Natural killer cell (primary cell): ENCODE data around the gene CHST15. TPM values are rescaled to one million over a fixed set of nuclear protein-coding genes. Genes with fewer than 3 reads are reported as not detected.

ENCODE experiments used
- ATAC-seq, 3 donors: fragments of 150-1000 bp in 2 of 3; fragments of 200-7000 bp in 1 of 3; cut with Tn5 transposase; 1 replicate in 1 of 3; 2 replicates in 2 of 3; pipeline ENCODE4 v1.10.0; 2021; ENCODE audit warnings: mild to moderate bottlenecking in 2 of 3, moderate library complexity in 2 of 3
- DNase-seq, 2 donors: peaks; one replicate each; pipeline versions ENCODE4 v3.0.0 to v3.0.0-alpha.2; 2013 to 2021; ENCODE audit warnings: mixed read lengths in 1 of 2
- H3K27ac ChIP-seq: one replicate; pipeline ENCODE4 v1.5.1; 2013; ENCODE audit warnings: mild to moderate bottlenecking, low read length
- H3K27me3 ChIP-seq: one replicate; pipeline ENCODE4 v1.6.1; 2013; ENCODE audit warnings: low read length; ENCODE audit not compliant: control insufficient read depth, insufficient read depth
- H3K36me3 ChIP-seq: one replicate; pipeline ENCODE4 v1.6.1; 2013; ENCODE audit warnings: low read length; ENCODE audit not compliant: control insufficient read depth, insufficient read depth
- H3K4me1 ChIP-seq: one replicate; pipeline ENCODE4 v1.6.1; 2013; ENCODE audit warnings: low read length; ENCODE audit not compliant: control insufficient read depth, insufficient read depth
- H3K4me3 ChIP-seq: one replicate; pipeline ENCODE4 v1.5.1; 2013; ENCODE audit warnings: low read length
- H3K9me3 ChIP-seq: one replicate; pipeline ENCODE4 v1.6.1; 2013; ENCODE audit warnings: low read length; ENCODE audit not compliant: control insufficient read depth, insufficient read depth
- H3K27ac Mint-ChIP-seq, 2 donors: one replicate each; pipeline ENCODE4 v1.8.0; 2022; ENCODE audit warnings: mild to moderate bottlenecking in 2 of 2, mixed read lengths in 2 of 2, moderate library complexity in 1 of 2
- H3K27me3 Mint-ChIP-seq, 2 donors: one replicate each; pipeline ENCODE4 v1.8.0; 2022; ENCODE audit warnings: low read depth in 2 of 2, mixed read lengths in 2 of 2
- H3K36me3 Mint-ChIP-seq: one replicate; pipeline ENCODE4 v1.8.0; 2022; ENCODE audit warnings: mixed read lengths
- H3K4me1 Mint-ChIP-seq, 2 donors: one replicate each; pipeline ENCODE4 v1.8.0; 2022; ENCODE audit warnings: mixed read lengths in 2 of 2
- H3K4me3 Mint-ChIP-seq: one replicate; pipeline ENCODE4 v1.8.0; 2022; ENCODE audit warnings: mild to moderate bottlenecking, moderate library complexity, mixed read lengths
- H3K9me3 Mint-ChIP-seq, 2 donors: one replicate each; pipeline ENCODE4 v1.8.0; 2022; ENCODE audit warnings: mixed read lengths in 2 of 2
- CTCF ChIP-seq: fragments of 200-600 bp; IDR thresholded peaks from one replicate; pipeline ENCODE4 v1.8.0; 2022; ENCODE audit warnings: antibody characterized with exemption
- WGBS: methylation state at CpG from one replicate; pipeline ENCODE4 v1.1.7; 2013; ENCODE audit warnings: missing lambda C conversion rate; ENCODE audit not compliant: insufficient coverage; 5-methylcytosine and 5-hydroxymethylcytosine counted together
- intact Hi-C: fragments of 100-400 bp; cut with micrococcal nuclease; formaldehyde crosslinking; loops from one replicate; pipeline ENCODE4 v1.14.2; 2022
- total RNA-seq, 4 donors: library from RNA; stranded (reverse); fragments of 120-200 nt in 1 of 4; gene quantifications; one replicate each; pipeline versions ENCODE4 v1.2.3 to v1.2.4, GENCODE V29; 2013 to 2022

CHST15 gene
- total RNA-seq, 3 donors from 2014 or later (not counting 1 experiment from before 2014, with no cell fraction given): 1.9 to 11.9 (median 8.7) TPM

- Mint-ChIP-seq H3K4me1 (no peaks in the 10 kb centered on the region), H3K36me3 (no peaks in the 10 kb centered on the region), H3K4me3 (no peak overlapping the region), H3K27ac (no peak overlapping the region), H3K27me3 (peaks cover 0 to 4% of the 10 kb centered on the region in 2 donors), H3K9me3 (no peaks in the 10 kb centered on the region)
- Histone ChIP-seq H3K27me3 (no peaks in the 10 kb centered on the region), H3K27ac (no peak overlapping the region), H3K9me3 (no peaks in the 10 kb centered on the region), H3K4me1 (no peaks in the 10 kb centered on the region), H3K4me3 (no peak overlapping the region), H3K36me3 (no peaks in the 10 kb centered on the region)
- DNase-seq: no peak
- intact Hi-C loops: no loop called here
- 93% methylated on average over 5 of the region's 5 CpGs for WGBS
- ATAC-seq: no peak
- no peak for TF ChIP-seq CTCF
Measured at GRCh38 chr10:124129471-124129870, 36.1 kb upstream of the CHST15 start.

- H3K4me1 ChIP-seq: no peaks in the 10 kb centered on the region
- Mint-ChIP-seq H3K27ac (no peak overlapping the region), H3K9me3 (no peaks in the 10 kb centered on the region), H3K27me3 (peaks cover 0 to 4% of the 10 kb centered on the region in 2 donors), H3K4me1 (no peaks in the 10 kb centered on the region), H3K4me3 (no peak overlapping the region), H3K36me3 (no peaks in the 10 kb centered on the region)
- ATAC-seq (no peak), DNase-seq (no peak)
- intact Hi-C loops: no loop called here
- H3K4me3 ChIP-seq: no peak overlapping the region
- no peaks in the 10 kb centered on the region for H3K36me3 ChIP-seq
- H3K27me3 ChIP-seq: no peaks in the 10 kb centered on the region
- H3K9me3 ChIP-seq: no peaks in the 10 kb centered on the region
- 85% methylated on average over 5 of the region's 5 CpGs for whole genome bisulfite sequencing
- no peak overlapping the region for H3K27ac ChIP-seq
- no peak for TF ChIP-seq CTCF
Measured at GRCh38 chr10:124128811-124129145, 35.4 kb upstream of the CHST15 start.

GRCh38 chr10:124127965-124128810 is 34.8 kb upstream of the CHST15 start:
- Mint-ChIP-seq H3K9me3 (no peaks in the 10 kb centered on the region), H3K4me1 (no peaks in the 10 kb centered on the region), H3K27ac (no peak overlapping the region), H3K4me3 (no peak overlapping the region), H3K36me3 (no peaks in the 10 kb centered on the region), H3K27me3 (peaks cover 0 to 4% of the 10 kb centered on the region in 2 donors)
- Histone ChIP-seq H3K36me3 (no peaks in the 10 kb centered on the region), H3K9me3 (no peaks in the 10 kb centered on the region), H3K27ac (no peak overlapping the region), H3K4me1 (no peaks in the 10 kb centered on the region), H3K27me3 (no peaks in the 10 kb centered on the region), H3K4me3 (no peak overlapping the region)
- DNase-seq (no peak), ATAC-seq (no peak)
- WGBS: 93% methylated on average over 14 of the region's 14 CpGs
- no peak for TF ChIP-seq CTCF
- intact Hi-C loops: no loop called here

- H3K9me3 Mint-ChIP-seq: no peaks in the 10 kb centered on the region
- intact Hi-C loops: no loop called here
- H3K36me3 ChIP-seq: no peaks in the 10 kb centered on the region
Measured at GRCh38 chr10:124127563-124127962, 34.2 kb upstream of the CHST15 start.

More at GRCh38 chr10:124127563-124127962, 34.2 kb upstream of the CHST15 start:
- no peaks in the 10 kb centered on the region for H3K27me3 ChIP-seq
- no peaks in the 10 kb centered on the region for H3K9me3 ChIP-seq
- DNase-seq: no peak
- Mint-ChIP-seq H3K27me3 (peaks cover 0 to 4% of the 10 kb centered on the region in 2 donors), H3K36me3 (no peaks in the 10 kb centered on the region), H3K4me3 (no peak overlapping the region), H3K4me1 (no peaks in the 10 kb centered on the region), H3K27ac (no peak overlapping the region)
- no peaks in the 10 kb centered on the region for H3K4me1 ChIP-seq
- no peak overlapping the region for H3K27ac ChIP-seq
- no peak for TF ChIP-seq CTCF
- WGBS: 83% methylated on average over 9 of the region's 9 CpGs
- no peak overlapping the region for H3K4me3 ChIP-seq
- ATAC-seq: no peak
